Aorta (tissue), 5 donors: ENCODE measurements around the gene SEC24C. TPM values are rescaled to one million over a fixed set of nuclear protein-coding genes. Genes with fewer than 3 reads are reported as not detected.
A peak's percentile ranks its signal among the peaks of the same experiment; 100 is the strongest.
"Not testable (repeated sequence)": the region's sequence is repeated elsewhere in the genome, so short reads cannot be mapped to it uniquely, and the experiment has no call there.

Source experiments
- ATAC-seq: fragments of 200-7000 bp; cut with Tn5 transposase; one replicate; pipeline ENCODE4 v1.9.1; 2022; ENCODE audit warnings: moderate library complexity; ENCODE audit not compliant: low FRiP score
- DNase-seq, 2 donors: peaks; one replicate each; pipeline ENCODE4 v3.0.0-alpha.2; 2020
- H3K27ac ChIP-seq, 2 donors: one replicate each; pipeline ENCODE4 v1.5.1; 2013; ENCODE audit warnings: low read length in 2 of 2, mild to moderate bottlenecking in 2 of 2, moderate library complexity in 2 of 2, control low read depth in 1 of 2, inconsistent platforms in 1 of 2, low read depth in 1 of 2
- H3K27me3 ChIP-seq, 2 donors: one replicate each; pipeline ENCODE4 v1.6.1; 2013; ENCODE audit warnings: control low read depth in 1 of 2, low read length in 1 of 2, mild to moderate bottlenecking in 1 of 2, moderate library complexity in 1 of 2; ENCODE audit not compliant: insufficient read depth in 2 of 2, control insufficient read depth in 1 of 2
- H3K36me3 ChIP-seq, 2 donors: one replicate each; pipeline ENCODE4 v1.6.1; 2013; ENCODE audit warnings: control low read depth in 1 of 2, low read length in 1 of 2, mild to moderate bottlenecking in 1 of 2; ENCODE audit not compliant: insufficient read depth in 2 of 2, control insufficient read depth in 1 of 2
- H3K4me1 ChIP-seq, 2 donors: one replicate each; pipeline ENCODE4 v1.6.1; 2013; ENCODE audit warnings: low read length in 2 of 2, control low read depth in 1 of 2, mild to moderate bottlenecking in 1 of 2, moderate library complexity in 1 of 2; ENCODE audit not compliant: insufficient read depth in 2 of 2, control insufficient read depth in 1 of 2
- H3K4me3 ChIP-seq, 2 donors: one replicate each; pipeline ENCODE4 v1.5.1; 2013; ENCODE audit warnings: low read length in 2 of 2, control low read depth in 1 of 2, mild to moderate bottlenecking in 1 of 2
- H3K9me3 ChIP-seq: one replicate; pipeline ENCODE4 v1.6.1; 2013; ENCODE audit warnings: mild to moderate bottlenecking, low read length; ENCODE audit not compliant: control insufficient read depth
- WGBS, 2 donors: extraction: QIAGEN DNeasy Blood & Tissue Kit; methylation state at CpG; one replicate each; pipeline ENCODE4 v1.1.7; 2013; 5-methylcytosine and 5-hydroxymethylcytosine counted together
- intact Hi-C, 2 donors: fragments of 100-400 bp; cut with DNase I; formaldehyde crosslinking; loops; one replicate each; pipeline versions ENCODE4 v1.14.2 to v1.15.0; 2022
- polyA plus RNA-seq, 2 donors: library from polyadenylated mRNA; stranded (reverse); fragments of 200-250 nt; gene quantifications; one replicate each; pipeline ENCODE4 v1.2.3, GENCODE V29; 2013
- total RNA-seq, 2 donors: library from RNA; stranded (reverse); fragmentation: NEBNext Ultra II Directional; extraction: Animal tissue kit (Norgen Biotek cat#: 25700); gene quantifications; one replicate each; pipeline ENCODE4 v1.2.1, GENCODE V29; 2021
- donor health status: healthy with polysubstance abuse.
- donor health status: Bipolar disorder and iron deficiency.
- donor health status: DM: no; HTN: no; CAD: no.
- donor health status: DM: no; HTN: no; CAD: no.
- donor health status: DM: yes; HTN: yes; CAD: no.

SEC24C gene
- total and polyA plus RNA-seq, 4 donors = 13.5 to 69.3 (median 55.4) TPM

DNA sequence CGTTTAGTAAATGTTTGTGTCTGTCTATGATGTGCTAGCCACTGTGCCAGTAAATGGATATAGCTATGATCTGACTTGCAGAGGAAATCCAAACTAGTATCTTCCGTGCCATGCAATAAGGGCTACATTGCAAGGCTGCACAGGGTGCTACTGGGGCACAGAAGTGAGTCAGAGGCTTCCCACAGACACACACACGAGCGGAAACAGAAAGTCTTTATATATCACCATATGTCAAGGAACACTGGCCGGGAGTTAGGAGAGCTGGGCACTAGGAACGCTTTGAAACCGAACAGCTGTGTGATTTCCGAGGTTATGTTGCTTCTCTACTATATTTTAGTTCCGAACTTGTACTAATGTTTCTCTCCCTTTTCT lies 14.4 kb upstream of the SEC24C start:
- ATAC-seq, H3K36me3 ChIP-seq, H3K27me3 ChIP-seq, DNase-seq, H3K9me3 ChIP-seq, H3K4me1 ChIP-seq: not testable (repeated sequence)
- intact Hi-C loops = loop anchor here in 1 of 2 donors (5.0 kb wide), 1 partner anchor 43 kb away; a partner anchor contains a TSS
- Histone ChIP-seq H3K27ac (peak overlapping the region; percentile 20 to 49), H3K4me3 (peak overlapping the region; percentile 5 to 85)
- 1% methylated on average over 9 of the region's 9 CpGs for WGBS, 2 donors

DNA sequence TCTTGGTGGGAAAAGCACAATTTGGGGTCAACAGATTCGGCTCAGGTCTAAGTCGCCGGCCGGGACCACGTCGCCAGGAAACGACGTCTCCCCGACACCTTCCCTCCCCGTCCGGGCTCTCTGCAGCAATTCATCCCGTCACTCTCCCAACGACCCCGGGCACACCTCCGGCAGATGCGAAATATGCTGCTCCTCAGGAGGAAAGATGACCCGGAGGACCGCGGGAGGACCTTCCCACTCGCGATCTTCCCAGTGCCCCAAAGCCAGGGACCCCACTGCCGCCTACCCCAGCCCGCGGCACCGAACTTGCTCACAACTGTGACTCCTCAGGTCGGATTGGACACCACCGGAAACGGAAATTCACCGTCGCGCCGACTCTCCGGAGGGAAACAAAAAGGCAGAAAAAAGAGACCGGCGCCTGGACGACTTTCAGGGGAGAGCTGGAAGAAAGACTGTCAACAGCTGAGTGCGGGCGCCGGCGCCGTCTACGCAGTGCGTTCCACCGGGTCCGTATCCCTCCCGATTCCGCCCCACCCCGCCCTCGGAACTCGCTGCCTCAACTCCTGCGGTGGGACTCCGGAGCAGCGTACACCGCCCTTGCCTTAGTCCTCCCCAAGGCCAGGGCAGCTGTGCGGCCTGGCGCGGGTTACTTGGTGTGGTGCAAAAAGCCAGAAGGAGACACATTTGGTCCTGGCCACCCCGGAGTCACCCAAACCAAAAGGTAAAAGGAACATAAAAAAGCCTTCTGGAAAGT lies 13.8 kb upstream of the SEC24C start:
- no peaks in the 10 kb centered on the region for H3K4me1 ChIP-seq
- no peaks in the 10 kb centered on the region for H3K9me3 ChIP-seq
- 0% methylated on average over 58 of the region's 58 CpGs for WGBS, 2 donors
- H3K27ac ChIP-seq = peak overlapping the region; percentile 20 to 87
- H3K4me3 ChIP-seq = peak overlapping the region; percentile 73 to 85
- DNase-seq (peak; percentile 90 to 95), ATAC-seq (peak; percentile 95)
- H3K27me3 ChIP-seq = no peaks in the 10 kb centered on the region
- peaks cover 2 to 3% of the 10 kb centered on the region in 2 donors for H3K36me3 ChIP-seq
- intact Hi-C loops = loop anchor here in 1 of 2 donors (5.0 kb wide), 1 partner anchor 42 kb away; a partner anchor contains a TSS

- H3K27ac ChIP-seq = no peak overlapping the region
- 89% methylated on average over 42 of the region's 42 CpGs for WGBS, 2 donors
- no peaks in the 10 kb centered on the region for H3K27me3 ChIP-seq
- intact Hi-C loops = loop anchor here in 1 of 2 donors (5.0 kb wide), 1 partner anchor 41 kb away; a partner anchor contains a TSS
- DNase-seq (peak in 1 of 2 donors; percentile 77), ATAC-seq (no peak)
- H3K4me3 ChIP-seq = no peak overlapping the region
- H3K4me1 ChIP-seq = no peaks in the 10 kb centered on the region
- peaks cover 0 to under 1% of the 10 kb centered on the region in 2 donors for H3K36me3 ChIP-seq
- H3K9me3 ChIP-seq = no peaks in the 10 kb centered on the region
Measured at GRCh38 chr10:73731588-73732375, 12.4 kb upstream of the SEC24C start.

DNA sequence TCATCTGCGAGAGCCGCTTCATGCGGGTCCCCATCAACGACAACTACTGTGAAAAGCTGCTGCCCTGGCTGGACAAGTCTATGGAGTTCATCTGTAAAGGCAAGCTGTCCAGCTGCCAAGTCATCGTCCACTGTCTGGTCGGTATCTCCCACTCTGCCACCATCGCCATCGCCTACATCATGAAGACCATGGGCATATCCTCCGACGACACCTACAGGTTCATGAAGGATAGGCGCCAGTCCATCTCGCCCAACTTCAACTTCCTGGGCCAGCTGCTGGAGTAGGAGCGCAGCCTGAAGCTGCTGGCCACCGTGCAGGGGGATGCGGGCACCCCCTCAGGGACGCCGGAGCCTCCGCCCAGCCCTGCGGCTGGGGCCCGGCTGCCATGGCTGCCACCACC lies 11.7 kb upstream of the SEC24C start:
- DNase-seq (no peak), ATAC-seq (no peak)
- H3K4me3 ChIP-seq = no peak overlapping the region
- 92 to 93% methylated on average over 20 of the region's 20 CpGs for WGBS, 2 donors
- H3K4me1 ChIP-seq = no peaks in the 10 kb centered on the region
- H3K27ac ChIP-seq = no peak overlapping the region
- H3K27me3 ChIP-seq = no peaks in the 10 kb centered on the region
- no peaks in the 10 kb centered on the region for H3K36me3 ChIP-seq
- intact Hi-C loops = loop anchor here in 1 of 2 donors (5.0 kb wide), 1 partner anchor 40 kb away; a partner anchor contains a TSS
- no peaks in the 10 kb centered on the region for H3K9me3 ChIP-seq

GRCh38 chr10:73732931-73733623 lies 11.1 kb upstream of the SEC24C start:
- DNase-seq (peak in 1 of 2 donors; percentile 43), ATAC-seq (no peak)
- H3K27me3 ChIP-seq = no peaks in the 10 kb centered on the region
- H3K36me3 ChIP-seq = no peaks in the 10 kb centered on the region
- WGBS, 2 donors = 63% methylated on average over 68 to 84 of the region's 84 CpGs
- H3K4me3 ChIP-seq = no peak overlapping the region
- intact Hi-C loops = loop anchor here in 1 of 2 donors (5.0 kb wide), 1 partner anchor 39 kb away; a partner anchor contains a TSS
- H3K9me3 ChIP-seq = no peaks in the 10 kb centered on the region
- no peaks in the 10 kb centered on the region for H3K4me1 ChIP-seq
- H3K27ac ChIP-seq = no peak overlapping the region

DNA sequence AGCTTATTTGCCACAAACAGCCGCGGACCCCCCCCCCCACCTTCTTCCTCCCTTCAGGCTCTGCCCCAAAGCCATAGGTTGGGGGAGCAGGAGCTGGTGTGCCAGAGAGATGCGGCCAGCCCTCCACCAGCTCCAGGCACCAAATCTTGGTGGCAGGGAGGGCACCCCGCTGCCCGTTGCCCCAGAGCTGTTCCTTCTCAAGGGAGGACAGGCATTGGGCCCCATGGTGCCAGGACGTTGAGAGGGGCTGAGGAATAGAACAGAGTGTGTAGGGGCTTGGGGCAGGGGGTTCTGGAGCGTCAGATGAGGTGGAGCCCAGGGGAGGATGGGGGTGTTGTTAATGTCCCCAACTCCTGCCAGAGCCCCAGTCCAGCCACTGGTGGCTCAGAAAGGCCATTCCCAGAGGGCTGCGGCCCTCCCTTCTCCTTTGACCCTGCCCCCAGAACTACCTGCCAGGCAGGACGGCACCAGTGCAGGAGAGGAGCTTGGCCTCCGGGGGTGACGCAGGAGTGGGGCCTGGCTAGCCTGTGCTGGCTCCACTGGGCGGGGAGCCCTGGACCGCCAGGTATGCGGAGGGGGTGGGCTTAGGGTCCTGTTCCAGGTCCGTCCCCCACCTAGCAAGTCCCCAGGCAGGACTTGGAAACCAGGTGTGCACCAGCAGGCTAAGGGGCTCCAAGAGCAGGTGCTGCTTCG lies 10.0 kb upstream of the SEC24C start:
- H3K4me3 ChIP-seq = no peak overlapping the region
- H3K36me3 ChIP-seq = no peaks in the 10 kb centered on the region
- WGBS, 2 donors = 83 to 87% methylated on average over 13 to 16 of the region's 16 CpGs

GRCh38 chr10:73734796-73735305 lies 9.3 kb upstream of the SEC24C start:
- WGBS, 2 donors = 76 to 79% methylated on average over 5 of the region's 5 CpGs
- H3K36me3 ChIP-seq = no peaks in the 10 kb centered on the region

More for the DNA sequence above, 10.0 kb upstream of the SEC24C start:
- no peak for DNase-seq
- no peak for ATAC-seq
- Histone ChIP-seq H3K27ac (no peak overlapping the region), H3K9me3 (no peaks in the 10 kb centered on the region), H3K27me3 (no peaks in the 10 kb centered on the region), H3K4me1 (no peaks in the 10 kb centered on the region)
- intact Hi-C loops = loop anchor here in 1 of 2 donors (5.0 kb wide), 1 partner anchor 38 kb away; a partner anchor contains a TSS

More at GRCh38 chr10:73734796-73735305, 9.3 kb upstream of the SEC24C start:
- no peaks in the 10 kb centered on the region for H3K4me1 ChIP-seq
- H3K27me3 ChIP-seq = no peaks in the 10 kb centered on the region
- intact Hi-C loops = loop anchor here in 1 of 2 donors (5.0 kb wide), 1 partner anchor 37 kb away; a partner anchor contains a TSS
- DNase-seq = no peak
- H3K4me3 ChIP-seq = no peak overlapping the region
- no peak overlapping the region for H3K27ac ChIP-seq
- no peak for ATAC-seq
- no peaks in the 10 kb centered on the region for H3K9me3 ChIP-seq
